ENCODE measurements around the gene FPR3.

The FPR3 gene

DNA sequence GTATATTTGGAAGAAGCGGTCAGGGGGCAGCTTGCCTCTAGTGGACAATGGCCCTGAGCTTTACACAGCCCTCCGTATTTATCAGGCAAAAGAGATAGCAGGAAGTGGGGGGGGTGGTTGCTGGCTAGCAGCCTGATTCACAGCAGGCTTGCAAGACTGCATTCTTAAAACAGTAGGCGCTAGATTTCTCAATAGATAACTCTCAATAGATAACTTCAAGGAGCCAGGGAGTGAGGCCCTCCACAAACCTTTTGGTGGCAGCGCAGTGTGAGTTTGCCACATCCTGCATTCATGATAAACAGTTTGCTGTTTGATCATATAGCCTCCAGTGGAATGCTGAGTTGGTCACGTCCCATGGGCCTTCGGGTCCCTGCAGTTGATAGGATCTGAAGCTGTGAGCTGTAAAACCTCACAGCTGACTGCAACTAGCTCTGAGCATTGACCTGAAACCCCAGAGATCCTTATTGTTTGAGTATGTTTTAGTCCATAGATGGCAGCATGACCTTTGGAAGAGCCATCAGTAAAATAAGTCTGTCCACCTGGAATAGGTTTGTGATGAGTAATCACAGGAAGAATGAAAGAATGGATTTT is 12.2 kb downstream of the FPR3 start:
- DNase-seq (ENCODE audit: low read depth in 3 of 3): no peak

DNA sequence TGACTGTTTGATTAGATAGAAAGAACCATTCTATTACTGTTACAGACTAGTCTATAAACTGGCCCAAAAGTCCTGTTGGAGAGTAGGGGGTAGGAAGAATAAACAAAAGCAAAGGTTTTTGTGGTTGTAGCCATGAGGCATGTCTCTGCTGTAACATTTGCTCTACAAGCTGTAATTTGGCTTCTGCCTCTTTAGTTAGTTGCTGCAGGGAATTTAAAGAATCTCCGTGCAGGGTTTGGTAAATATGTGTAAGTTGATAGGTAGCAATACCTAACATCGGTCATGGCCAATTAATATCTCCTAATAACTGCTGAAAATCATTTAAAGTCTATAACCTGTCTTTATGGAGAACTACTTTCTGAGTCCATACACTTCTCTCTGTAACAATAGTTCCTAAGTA is 13.0 kb downstream of the FPR3 start:
- DNase-seq (ENCODE audit: low read depth in 3 of 3): no peak

DNA sequence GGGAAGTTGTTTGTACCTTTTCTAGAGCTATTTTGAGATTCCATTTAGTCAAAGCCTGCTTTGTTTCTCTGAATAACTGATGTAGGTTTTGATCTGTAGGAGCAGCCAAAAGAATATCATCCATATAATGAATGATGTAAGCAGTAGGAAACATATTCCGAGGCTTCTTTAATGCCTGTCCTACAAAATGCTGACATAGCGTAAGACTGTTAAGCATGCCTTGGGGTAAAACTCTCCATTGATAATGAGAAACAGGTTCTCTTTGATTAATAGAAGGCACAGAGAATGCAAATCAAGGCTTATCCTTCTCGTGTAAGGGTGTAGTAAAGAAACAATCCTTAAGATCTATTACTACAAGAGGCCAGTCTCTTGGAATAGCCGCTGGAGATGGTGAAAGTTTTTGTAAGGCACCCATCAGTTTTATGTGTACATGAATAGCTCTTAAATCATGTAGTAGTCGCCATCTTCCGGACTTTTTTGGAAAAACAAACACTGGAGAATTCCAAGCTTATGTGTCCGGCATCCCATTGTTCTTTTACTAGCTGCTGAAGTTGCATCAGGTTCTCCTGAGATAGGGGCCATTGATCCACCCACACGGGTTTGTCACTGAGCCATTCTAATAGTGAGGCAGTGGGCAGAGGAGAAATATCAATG is 13.5 kb downstream of the FPR3 start:
- no peak for DNase-seq (ENCODE audit: low read depth in 3 of 3)

DNA sequence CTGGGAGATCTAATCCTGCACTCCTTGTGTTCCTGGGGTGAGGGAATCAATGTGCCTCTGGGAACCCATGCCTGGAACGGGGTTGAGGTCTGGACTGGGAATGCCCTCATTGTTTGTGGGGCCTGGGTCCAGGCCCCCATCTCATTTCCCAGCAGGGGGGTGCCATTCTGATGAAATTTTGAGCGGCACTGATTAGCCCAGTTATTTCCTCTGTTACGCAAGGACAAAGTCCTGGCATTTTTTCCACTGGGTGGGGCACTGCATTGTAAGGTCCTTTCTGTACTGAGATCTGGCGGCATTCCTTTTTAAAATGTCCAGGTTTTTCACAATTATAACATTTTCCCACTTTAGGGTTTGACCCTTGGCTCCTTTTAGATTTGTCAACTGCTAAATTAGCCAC is 14.8 kb downstream of the FPR3 start:
- DNase-seq (ENCODE audit: low read depth in 3 of 3): no peak

DNA sequence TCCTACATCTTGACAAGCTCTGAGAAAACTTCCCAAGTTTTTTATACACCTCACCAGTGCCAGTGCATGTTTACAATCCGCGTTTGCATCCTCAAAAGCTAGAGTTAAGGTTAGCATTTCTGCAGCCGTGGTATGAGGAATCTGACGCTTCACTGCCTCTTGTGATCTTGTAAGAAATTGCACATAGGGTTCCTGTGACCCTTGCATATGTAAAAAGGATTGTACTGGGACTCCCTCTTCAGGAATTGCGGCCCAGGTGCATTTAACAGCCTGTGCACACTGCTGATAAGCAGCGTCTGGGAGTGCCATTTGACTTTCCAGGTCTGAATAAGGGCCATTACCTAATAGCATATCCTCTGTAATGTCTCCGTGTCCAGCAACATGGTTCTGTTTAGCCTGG is 15.3 kb downstream of the FPR3 start:
- DNase-seq (ENCODE audit: low read depth in 3 of 3): no peak

DNA sequence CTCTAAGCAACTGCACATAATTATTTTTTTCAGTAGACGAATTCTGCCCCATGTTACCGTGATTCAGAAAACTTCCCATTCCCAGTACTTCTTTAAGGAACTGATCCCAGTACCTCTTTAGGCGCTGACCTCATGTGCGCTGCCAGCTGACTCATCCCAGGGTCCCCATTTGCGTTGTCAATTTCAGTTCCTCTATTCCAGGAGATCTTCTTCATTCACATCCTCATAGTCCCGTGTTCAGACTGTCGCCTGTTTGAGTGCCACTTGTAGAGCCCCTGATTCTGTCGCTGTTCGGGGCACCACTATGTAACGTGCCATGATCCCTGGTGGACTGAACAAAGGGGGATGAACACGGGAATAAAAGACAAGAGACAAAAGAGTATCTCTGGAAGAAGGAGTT is 16.4 kb downstream of the FPR3 start:
- DNase-seq (ENCODE audit: low read depth in 3 of 3): no peak

DNA sequence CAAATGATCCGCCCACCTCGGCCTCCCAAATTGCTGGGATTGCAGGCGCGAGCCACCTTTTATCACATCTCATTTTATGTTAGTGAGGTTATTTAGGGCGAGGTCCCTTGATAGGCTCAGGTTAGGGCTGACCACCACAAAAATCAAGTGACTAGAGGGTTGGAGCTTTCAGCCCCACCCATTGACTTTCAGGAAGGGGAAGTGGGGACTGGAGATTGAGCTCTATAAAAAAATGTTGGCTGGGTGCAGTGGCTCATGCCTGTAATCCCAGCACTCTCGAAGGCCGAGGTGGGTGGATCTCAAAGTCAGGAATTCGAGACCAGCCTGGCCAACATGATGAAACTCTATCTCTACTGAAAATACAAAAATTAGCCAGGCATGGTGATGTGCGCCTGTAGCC is 20.1 kb downstream of the FPR3 start:
- no peak for DNase-seq (ENCODE audit: low read depth in 3 of 3)

DNA sequence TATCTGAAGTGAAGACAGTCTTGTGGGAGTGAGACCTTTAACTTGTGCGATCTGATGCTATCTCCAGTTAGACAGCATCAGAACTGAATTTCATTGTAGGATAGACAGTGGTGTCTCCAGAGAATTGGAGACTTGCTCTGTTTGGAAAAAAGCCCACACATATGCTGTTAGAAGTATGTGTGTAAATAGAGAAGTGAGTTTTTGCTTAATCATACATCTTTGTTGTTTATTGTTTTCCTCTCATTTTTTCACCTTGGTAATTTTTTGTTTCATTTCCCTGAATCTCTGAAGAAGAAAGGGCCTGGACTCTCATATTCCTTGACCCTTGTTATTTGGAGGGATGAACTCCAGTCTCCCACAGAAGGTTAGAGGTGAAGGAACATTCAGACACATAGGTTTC is 21.8 kb downstream of the FPR3 start:
- DNase-seq (ENCODE audit: low read depth in 3 of 3): no peak

DNA sequence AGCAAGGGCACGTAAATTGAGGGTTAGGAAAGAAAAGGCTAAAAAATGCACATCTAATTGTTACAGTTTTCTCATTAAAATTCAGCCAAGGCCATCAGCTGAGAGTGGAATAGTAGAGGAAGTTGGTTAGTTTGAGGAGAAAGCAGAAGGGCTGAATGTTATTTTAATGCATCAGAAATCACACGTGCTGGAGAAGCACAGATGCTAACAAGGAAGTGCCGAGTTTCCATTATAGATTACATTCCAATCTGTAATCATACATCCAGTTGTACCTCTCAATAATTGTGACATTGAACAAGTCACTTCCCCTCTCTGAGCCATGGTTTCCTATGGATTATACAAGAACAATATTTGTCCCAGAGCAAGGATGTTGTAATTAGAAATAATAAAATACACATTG is 25.1 kb downstream of the FPR3 start:
- DNase-seq (ENCODE audit: low read depth in 3 of 3): no peak

DNA sequence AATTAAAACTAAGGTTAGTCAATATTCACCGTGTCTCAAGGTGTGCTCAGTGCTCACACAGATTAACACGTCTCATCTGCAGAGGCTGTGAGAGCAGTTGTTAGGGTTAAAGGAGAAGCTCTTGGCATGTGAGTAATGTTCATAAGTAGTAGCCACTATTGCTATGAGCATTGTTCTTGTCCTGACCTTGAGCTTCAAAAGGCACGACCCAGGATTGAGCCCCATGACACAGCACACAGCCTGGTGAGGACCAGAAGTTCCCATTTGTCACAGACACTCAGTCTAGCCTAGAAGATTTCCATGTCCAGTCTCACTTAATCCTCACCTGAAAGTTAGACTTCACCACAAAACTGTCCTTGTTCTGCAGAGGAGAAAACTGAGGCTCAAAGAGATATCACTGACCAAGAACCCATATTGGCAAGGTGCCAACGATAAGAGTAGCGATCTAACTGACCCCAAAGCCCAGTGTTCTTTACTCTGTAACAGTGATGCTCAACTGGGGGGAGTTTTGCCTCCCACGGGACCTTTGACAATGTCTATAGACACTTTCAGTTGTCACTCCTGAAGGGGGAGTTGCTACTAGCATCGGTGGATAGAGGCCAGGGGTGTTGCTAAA is 26.0 kb downstream of the FPR3 start:
- DNase-seq (ENCODE audit: low read depth in 3 of 3): no peak

DNA sequence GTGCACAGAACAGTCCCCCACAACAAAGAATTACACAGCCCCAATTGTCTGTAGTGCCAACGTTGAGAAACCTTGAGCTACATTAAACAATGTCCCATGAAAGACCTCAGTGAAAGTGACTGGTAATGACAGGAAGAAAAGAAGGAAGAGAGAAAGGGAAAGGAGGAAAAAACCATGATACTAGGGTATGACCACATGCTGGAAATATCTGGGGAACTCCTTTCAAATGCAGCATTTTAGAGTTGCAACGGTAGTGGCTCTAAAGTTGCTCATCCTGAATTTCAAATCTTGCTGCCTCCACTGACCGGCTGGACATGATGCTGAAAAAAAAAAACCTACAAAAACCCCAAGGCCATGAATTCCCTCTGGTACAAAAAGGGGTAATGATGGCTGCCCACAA is 26.5 kb downstream of the FPR3 start:
- DNase-seq (ENCODE audit: low read depth in 3 of 3): no peak

DNA sequence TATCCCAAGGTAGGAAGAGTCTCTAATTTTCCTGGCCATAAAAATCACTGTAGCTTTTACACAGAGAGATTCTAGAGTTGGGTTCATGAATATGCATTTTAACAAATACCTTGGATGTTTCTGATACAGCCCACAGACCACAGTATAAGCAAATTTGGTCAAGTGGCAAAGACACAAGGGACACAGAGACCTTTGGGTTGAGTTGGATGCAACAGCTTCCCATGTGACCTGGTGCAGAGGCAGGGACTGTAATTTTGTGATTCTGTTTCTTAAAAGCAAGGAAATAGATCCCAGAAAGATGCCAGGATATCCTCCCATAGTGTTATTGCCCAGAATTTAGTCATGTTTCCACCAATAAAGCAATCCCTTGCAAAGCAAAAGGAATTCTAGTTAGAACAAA is 27.0 kb downstream of the FPR3 start:
- no peak for DNase-seq (ENCODE audit: low read depth in 3 of 3)

DNA sequence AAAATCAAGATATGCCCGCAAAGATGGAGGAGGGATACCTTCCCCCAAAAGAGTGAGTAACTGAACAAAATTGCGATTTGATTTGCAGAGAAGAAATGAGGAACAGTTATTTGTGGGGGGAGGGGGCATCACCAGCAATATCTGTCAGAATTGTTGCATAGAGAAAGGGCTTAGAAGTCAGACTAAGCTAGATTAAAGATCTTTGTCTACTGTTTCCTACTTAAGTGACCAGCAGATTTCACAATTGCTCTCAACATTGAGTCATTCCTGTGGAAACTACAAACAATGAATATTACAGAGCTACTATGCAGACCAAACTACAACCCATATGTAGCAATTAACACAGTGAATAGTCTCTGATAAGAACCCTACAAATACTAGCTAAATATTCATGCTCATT is 27.4 kb downstream of the FPR3 start:
- DNase-seq (ENCODE audit: low read depth in 3 of 3): no peak

DNA sequence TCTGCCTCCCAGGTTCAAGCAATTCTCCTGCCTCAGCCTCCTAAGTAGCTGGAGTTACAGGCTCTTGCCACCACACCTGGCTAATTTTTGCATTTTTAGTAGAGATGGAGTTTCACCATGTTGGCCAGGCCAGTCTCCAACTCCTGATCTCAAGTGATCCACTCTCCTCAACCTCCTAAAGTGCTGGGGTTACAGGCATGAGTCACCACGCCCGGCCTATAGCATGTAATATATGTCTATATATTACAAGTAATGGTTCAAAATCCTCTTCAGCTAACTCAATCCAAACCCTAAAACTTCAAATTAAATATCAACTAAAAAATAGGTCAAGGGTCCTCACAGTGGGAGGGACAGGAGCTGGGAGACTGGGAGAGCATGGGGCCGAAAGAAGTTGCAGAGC is 28.0 kb downstream of the FPR3 start:
- DNase-seq (ENCODE audit: low read depth in 3 of 3): no peak

DNA sequence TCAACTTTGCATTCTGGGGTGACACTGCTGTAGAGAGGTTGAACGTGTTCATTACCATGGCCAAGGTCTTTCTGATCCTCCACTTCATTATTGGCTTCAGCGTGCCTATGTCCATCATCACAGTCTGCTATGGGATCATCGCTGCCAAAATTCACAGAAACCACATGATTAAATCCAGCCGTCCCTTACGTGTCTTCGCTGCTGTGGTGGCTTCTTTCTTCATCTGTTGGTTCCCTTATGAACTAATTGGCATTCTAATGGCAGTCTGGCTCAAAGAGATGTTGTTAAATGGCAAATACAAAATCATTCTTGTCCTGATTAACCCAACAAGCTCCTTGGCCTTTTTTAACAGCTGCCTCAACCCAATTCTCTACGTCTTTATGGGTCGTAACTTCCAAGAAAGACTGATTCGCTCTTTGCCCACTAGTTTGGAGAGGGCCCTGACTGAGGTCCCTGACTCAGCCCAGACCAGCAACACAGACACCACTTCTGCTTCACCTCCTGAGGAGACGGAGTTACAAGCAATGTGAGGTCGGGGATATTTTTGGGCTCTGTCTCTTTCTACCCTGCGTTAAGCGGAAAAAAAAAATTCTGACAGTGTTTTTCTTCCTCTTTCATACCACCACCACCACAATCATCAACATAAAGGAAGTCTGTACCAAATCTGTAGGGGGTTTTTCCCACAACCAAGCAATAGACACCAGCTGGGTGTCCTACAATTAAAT is 29.5 kb downstream of the FPR3 start:
- DNase-seq (ENCODE audit: low read depth in 3 of 3): no peak

DNA sequence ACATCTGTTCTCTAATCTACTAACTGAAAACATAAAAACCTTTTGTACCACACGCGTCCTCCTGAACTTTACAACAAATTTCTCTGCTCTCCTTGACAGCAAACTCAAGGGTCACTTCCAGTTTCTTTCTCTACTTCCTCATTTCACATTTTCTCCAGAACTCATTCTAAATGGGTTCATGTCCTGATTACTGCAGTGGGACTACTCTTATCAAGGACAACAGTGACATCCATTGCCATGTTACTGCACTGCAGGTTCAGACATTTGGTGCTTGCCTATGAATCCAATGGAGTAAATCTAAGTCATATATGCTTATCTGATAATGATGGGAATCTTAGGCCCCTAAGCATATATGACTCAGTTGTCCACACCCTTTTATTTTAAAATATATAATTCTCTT is 35.3 kb downstream of the FPR3 start:
- DNase-seq (ENCODE audit: low read depth in 3 of 3): no peak

DNA sequence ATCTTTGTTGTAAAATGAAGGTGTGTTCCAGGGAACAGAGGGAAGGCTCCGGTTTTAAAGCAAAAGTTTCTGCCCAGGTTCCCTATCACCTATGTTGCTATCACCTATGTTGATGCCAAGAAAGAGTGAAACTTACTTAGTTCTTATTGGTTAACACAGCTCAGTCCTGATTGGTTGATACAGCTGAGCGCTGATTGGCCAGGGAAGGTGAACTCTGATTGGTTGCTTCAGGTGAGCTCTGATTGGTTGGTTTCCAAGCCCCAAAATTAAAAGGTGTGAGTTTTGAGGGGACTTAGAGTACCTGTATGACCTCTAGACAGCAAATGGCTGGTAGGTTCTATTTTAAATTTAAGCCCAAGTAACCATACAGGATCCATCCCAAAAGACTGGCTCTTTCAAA is 42.2 kb downstream of the FPR3 start:
- DNase-seq (ENCODE audit: low read depth in 3 of 3): no peak

DNA sequence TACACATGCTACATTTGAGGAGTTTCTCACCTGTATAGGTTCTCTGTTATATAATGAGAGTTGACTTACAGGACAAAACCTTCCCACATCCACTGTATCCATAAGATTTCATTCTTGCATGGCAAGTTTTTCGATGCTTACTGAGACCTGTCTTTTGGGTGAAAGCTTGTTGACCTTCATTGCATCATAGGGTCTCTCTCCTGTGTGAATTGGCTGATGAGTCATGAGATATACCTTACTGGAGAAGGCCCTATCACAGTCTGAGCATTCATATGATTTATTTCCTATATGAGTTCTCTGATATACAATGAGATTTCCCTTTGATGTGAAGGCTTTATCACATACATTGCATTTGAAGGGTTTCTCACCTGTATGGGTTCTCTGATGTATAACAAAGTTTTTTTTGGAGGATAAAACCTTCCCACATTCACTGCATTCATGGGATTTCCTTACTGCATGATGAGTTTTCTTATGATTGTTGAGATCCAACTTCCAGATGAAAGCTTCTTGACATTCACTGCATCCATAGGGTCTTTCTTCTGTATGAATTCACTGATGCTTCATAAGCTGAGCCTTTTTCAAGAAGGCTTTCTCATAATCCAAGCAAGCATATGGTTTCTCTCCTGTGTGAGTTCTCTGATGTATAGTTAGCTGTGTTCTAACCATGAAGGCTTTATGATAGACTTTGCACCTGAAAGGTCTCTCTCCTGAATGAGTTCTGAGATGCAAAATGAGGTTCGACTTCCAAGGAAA is 67.1 kb downstream of the FPR3 start:
- no peak for DNase-seq (ENCODE audit: low read depth in 3 of 3)

DNA sequence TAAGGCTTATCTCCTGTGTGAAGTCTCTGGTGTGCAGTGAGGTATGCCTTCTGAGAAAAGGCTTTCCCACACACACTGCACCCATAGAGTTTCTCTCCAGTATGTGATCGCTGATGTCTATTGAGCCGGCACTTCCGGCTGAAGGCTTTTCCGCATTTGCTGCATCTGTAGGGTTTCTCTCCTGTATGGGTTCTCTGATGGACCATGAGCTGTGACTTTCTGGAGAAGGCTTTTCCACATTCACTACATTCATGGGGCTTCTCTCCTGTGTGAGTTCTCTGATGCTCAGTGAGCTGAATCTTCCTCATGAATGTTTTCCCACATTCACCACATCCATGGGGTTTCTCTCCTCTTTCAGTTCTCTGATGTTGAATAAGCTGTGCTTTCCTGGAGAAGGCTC is 78.1 kb downstream of the FPR3 start:
- no peak for DNase-seq (ENCODE audit: low read depth in 3 of 3)

Measured in stimulated activated CD4-positive, alpha-beta T cell treated with anti-CD3 and anti-CD28 coated beads, TNF-alpha, amount 100 ng/mL, for 24 hours (primary cell).